ENCODE data around the gene AAK1.

DNA sequence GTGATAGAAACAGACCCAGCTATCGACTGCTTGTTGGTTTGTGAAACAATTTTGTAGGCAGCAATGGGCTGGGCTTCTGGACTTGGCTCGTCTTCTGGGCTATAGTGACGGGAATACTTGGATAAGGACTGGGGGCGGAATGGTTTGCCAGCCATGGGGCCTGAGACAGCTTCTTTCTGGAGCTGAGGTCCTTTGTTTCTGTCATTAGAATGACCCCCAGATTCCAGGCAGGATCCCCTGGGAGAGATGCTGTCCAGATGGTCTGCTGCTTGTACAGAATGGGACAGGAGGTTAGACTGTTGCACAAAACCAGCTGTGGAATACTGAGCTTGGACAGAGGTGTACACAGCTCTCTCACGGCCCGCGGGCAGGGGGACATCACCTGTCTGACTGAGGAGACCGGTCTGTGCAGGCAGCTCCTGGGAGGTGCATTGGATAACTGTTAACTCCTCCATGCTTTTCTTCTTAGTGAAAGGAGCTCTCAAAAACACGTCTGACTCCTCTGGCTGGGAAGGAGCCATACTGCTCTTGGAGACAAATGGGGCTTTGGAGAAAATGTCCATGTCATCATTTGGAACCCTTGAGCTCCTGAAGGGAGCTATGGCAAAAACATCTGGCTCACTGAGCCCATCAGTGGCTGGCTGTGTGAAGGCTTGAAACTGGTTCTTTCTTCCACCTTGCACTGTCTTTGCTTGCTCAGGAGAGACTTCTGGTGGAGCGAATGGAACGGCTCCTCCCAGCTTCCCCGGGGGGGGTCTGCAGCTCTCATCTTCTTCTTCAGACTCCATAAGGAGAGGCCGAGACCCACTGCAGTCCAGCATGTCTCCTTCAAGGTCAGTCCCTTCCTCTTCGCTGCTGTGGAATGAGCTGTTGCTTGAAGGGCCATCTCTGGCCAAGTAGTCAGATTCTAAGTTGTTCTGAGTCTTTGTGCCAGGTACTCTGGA is 177.8 kb downstream of the AAK1 start:
- TF ChIP-seq SMC3 (conservative IDR thresholded peaks at IDR 0.05; ENCODE audit: poor library complexity) (no peak), POLR2AphosphoS5 (IDR thresholded peaks at IDR 0.05) (no peak), EP300 (conservative IDR thresholded peaks at IDR 0.05; ENCODE audit: poor library complexity, severe bottlenecking) (no peak), EZH2 (IDR thresholded peaks at IDR 0.05; ENCODE audit: borderline replicate concordance, insufficient read depth, low read length, poor library complexity, severe bottlenecking) (no peak), MXI1 (conservative IDR thresholded peaks at IDR 0.05; ENCODE audit: poor library complexity, severe bottlenecking) (no peak), RAD21 (conservative IDR thresholded peaks at IDR 0.05) (no peak)
- TF ChIP-seq, protein P1, sequence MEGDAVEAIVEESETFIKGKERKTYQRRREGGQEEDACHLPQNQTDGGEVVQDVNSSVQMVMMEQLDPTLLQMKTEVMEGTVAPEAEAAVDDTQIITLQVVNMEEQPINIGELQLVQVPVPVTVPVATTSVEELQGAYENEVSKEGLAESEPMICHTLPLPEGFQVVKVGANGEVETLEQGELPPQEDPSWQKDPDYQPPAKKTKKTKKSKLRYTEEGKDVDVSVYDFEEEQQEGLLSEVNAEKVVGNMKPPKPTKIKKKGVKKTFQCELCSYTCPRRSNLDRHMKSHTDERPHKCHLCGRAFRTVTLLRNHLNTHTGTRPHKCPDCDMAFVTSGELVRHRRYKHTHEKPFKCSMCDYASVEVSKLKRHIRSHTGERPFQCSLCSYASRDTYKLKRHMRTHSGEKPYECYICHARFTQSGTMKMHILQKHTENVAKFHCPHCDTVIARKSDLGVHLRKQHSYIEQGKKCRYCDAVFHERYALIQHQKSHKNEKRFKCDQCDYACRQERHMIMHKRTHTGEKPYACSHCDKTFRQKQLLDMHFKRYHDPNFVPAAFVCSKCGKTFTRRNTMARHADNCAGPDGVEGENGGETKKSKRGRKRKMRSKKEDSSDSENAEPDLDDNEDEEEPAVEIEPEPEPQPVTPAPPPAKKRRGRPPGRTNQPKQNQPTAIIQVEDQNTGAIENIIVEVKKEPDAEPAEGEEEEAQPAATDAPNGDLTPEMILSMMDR (IDR thresholded peaks at IDR 0.05; ENCODE audit: poor library complexity, severe bottlenecking), result no peak

All from neural cell (in vitro differentiated cells).